ENCODE measurements around the gene BCL11A.

The BCL11A gene

DNA sequence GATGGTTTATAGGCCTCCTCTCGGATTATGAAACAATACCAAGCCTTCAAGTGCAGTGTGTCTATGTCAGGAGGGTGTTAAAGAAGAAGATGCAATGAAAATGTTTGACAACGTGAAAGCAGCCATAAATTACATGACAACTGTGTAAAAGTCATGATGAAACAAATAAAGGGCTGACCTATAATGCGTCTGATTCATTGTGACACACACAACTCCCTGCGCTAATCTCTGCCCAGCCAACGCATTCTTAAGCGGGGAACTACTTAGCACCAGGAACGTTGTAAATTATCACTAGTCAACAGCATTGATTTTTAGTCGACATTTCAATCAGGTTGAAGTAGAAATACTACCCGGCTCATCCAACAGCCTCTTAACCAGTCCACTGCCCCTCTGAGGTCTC is 26.8 kb downstream of the BCL11A start:
- TF ChIP-seq, protein P1, sequence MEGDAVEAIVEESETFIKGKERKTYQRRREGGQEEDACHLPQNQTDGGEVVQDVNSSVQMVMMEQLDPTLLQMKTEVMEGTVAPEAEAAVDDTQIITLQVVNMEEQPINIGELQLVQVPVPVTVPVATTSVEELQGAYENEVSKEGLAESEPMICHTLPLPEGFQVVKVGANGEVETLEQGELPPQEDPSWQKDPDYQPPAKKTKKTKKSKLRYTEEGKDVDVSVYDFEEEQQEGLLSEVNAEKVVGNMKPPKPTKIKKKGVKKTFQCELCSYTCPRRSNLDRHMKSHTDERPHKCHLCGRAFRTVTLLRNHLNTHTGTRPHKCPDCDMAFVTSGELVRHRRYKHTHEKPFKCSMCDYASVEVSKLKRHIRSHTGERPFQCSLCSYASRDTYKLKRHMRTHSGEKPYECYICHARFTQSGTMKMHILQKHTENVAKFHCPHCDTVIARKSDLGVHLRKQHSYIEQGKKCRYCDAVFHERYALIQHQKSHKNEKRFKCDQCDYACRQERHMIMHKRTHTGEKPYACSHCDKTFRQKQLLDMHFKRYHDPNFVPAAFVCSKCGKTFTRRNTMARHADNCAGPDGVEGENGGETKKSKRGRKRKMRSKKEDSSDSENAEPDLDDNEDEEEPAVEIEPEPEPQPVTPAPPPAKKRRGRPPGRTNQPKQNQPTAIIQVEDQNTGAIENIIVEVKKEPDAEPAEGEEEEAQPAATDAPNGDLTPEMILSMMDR (conservative IDR thresholded peaks at IDR 0.05; ENCODE audit: low read depth, low read length), result no peak
- H3K4me3 ChIP-seq (ENCODE audit: low read length), result no peak overlapping the region
- DNase-seq (ENCODE audit: low read depth), result no peak

DNA sequence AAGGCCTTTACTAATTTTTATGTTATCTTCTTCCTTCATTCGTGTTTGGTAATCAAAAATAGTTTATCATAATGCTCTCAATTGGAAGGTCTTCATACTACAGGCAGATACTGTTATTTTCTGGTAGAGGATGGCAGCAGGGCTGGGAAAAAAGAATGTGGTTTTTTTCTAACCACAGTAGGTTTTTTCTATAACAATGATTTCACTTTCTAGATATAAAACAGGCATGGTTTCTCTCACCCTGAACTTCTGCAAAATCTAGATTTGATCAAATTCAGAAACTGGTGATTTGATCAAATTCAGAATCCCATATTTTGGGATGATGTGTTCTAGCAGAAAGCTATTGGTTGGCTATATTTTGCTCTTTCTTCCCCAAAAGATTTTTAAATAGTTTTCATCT is 27.6 kb downstream of the BCL11A start:
- TF ChIP-seq, protein P1 (conservative IDR thresholded peaks at IDR 0.05; ENCODE audit: low read depth, low read length), result no peak
- DNase-seq (ENCODE audit: low read depth), result no peak

DNA sequence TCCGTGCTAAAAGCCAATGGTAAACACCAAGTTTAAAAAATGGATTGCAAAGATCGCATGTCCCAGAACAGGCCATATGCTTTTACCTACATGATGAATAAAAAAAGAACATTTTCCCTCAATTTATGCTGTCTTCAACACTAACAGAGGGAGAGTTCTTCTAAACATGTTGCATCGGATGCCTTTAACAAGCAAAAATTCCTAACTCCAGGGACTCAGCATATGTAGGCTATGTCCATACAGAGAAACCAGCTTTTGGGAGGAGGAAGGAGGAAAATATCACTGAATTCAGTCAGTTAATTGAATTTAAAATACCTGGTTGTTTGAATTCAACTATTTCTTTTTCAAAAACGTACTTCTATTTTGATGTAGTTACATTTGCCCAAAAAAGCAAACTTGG is 28.6 kb downstream of the BCL11A start:
- TF ChIP-seq, protein P1 (conservative IDR thresholded peaks at IDR 0.05; ENCODE audit: low read depth, low read length), result no peak
- no peak overlapping the region for H3K4me3 ChIP-seq (ENCODE audit: low read length)
- no peak for DNase-seq (ENCODE audit: low read depth)

More for the DNA sequence above, 27.6 kb downstream of the BCL11A start:
- no peak overlapping the region for H3K4me3 ChIP-seq (ENCODE audit: low read length)

DNA sequence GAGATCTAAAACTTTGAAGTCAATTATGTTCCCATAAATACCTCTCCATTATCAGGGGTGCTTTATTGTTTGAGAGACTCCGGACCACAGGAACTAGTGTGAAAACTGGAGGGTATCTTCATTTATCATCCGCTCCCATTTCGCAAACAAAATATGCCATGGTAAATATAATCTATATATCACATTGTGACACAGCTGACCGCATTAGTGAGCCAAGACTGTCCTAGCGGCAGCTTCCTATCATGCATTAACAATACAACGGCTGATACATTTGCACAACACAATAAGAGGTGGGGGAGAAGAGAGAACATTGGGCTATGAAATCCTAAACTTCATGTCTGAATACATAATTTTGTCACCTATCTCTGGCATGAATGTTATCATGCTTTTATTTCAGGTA is 29.5 kb downstream of the BCL11A start:
- no peak for DNase-seq (ENCODE audit: low read depth)
- no peak overlapping the region for H3K4me3 ChIP-seq (ENCODE audit: low read length)
- TF ChIP-seq, protein P1 (conservative IDR thresholded peaks at IDR 0.05; ENCODE audit: low read depth, low read length), result no peak

DNA sequence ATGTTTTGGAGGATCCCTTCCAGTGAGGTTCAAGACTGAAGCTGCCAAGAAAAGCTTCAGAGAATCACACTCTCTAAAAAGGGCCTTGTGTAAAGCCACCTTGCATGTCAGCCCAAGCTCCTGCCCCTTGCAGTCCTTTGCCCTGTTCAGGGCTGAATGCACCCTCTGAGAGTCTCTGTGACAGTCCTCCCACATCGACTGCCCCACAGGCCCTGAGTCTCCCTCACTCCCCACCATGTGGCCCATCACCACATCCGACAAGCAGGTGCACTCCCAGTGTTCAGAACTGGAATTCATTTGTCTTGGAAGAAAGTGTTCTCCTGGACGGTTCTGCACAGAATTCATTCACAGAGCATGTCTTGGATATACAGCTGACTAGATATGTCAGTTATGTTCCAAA is 31.0 kb downstream of the BCL11A start:
- H3K4me3 ChIP-seq (ENCODE audit: low read length), result no peak overlapping the region
- TF ChIP-seq, protein P1 (conservative IDR thresholded peaks at IDR 0.05; ENCODE audit: low read depth, low read length), result no peak
- DNase-seq (ENCODE audit: low read depth), result no peak

DNA sequence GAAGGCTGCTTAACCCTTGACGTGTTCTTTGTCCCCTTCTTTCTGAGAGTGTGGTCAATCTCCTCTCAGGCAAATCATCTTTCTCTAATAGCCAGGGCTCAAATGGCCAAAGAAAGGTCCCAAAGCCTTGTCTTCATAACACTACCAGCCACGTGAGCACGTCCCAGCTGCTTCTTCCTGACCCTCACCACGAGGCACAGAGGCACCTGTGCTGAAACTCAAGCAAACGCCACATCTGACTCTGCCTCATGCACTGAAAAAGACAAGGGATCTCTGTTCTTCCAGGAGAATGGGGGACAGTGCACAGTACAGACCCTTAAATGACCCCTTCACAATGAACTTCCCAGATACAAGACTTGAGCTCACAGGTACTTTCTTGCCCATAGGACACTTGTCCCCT is 31.8 kb downstream of the BCL11A start:
- TF ChIP-seq, protein P1 (conservative IDR thresholded peaks at IDR 0.05; ENCODE audit: low read depth, low read length), result no peak
- H3K4me3 ChIP-seq (ENCODE audit: low read length), result no peak overlapping the region
- DNase-seq (ENCODE audit: low read depth), result no peak

DNA sequence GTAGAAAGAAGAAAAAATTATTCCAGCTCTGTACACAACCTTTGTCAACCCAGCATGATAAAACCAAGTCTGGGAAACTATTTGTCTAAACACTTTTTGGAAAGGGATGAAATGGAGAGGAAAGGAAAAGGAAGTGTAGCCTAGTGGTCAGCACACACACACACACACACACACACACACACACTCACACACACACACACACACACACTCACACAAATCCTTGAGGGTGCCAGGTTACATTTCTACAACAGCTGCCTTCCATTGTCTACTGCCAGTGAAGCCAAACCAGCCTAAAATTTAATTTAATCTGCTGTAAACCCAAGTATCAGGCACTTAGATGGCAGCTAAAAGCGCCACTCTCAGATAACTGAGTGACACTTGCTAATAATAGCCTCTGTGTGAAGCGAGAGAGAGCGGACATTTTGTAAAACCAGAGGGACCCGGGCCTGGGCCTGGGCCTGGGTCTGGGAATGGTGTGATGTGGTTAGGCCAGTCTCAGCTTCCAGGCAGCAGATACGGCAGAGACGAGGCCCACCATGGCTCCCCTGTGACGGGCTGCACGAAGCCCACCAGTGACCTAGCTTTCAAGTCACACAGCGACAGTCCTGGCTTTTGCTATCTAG is 32.4 kb downstream of the BCL11A start:
- TF ChIP-seq, protein P1 (conservative IDR thresholded peaks at IDR 0.05; ENCODE audit: low read depth, low read length), result no peak
- no peak overlapping the region for H3K4me3 ChIP-seq (ENCODE audit: low read length)
- no peak for DNase-seq (ENCODE audit: low read depth)

All from retinal pigment epithelial cell (primary cell).